Measurements from ENCODE around the gene MTX2.

DNA sequence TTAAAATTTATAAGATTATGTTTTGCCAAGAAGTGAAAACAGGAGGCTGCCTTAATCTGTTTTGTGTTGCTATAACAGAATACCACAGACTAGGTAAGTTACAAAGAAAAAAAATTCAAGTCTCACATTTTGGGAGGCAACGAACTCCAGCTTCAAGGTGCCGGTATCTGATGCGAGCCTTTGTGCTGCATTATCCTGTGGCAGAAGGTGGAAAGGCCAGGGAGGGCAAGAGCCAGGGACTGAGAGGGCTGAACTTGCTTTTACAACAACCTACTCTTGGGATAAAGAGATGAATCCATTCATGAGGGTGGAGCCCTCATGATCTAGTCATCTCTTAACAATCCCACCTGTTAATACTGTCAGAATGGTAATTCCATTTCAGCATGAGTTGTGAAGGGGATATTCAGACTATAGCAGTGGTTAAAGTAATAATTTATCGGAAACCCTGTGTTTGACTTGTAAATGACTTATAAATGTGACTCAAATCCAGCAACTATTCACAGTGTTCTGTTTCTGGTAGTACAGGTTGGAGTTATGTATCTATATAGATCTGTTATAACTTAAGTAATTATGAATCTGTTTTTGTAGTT is 3.7 kb downstream of the MTX2 start:
- TF ChIP-seq, protein P1, sequence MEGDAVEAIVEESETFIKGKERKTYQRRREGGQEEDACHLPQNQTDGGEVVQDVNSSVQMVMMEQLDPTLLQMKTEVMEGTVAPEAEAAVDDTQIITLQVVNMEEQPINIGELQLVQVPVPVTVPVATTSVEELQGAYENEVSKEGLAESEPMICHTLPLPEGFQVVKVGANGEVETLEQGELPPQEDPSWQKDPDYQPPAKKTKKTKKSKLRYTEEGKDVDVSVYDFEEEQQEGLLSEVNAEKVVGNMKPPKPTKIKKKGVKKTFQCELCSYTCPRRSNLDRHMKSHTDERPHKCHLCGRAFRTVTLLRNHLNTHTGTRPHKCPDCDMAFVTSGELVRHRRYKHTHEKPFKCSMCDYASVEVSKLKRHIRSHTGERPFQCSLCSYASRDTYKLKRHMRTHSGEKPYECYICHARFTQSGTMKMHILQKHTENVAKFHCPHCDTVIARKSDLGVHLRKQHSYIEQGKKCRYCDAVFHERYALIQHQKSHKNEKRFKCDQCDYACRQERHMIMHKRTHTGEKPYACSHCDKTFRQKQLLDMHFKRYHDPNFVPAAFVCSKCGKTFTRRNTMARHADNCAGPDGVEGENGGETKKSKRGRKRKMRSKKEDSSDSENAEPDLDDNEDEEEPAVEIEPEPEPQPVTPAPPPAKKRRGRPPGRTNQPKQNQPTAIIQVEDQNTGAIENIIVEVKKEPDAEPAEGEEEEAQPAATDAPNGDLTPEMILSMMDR (IDR thresholded peaks at IDR 0.05), result no peak
- TF ChIP-seq POLR2A (IDR thresholded peaks at IDR 0.05), result no peak

Measured in vagina (tissue), 2 donors.